GM19351 (cell line): Measurements from ENCODE around the gene TRMT61A.

Experiments
- ATAC-seq: cut with Tn5 transposase; IDR thresholded peaks from one replicate; pipeline ENCODE4 v1.9.1; 2021; ENCODE audit warnings: mild to moderate bottlenecking, moderate library complexity; ENCODE audit not compliant: unreplicated experiment

TRMT61A gene

GRCh38 chr14:103561381-103562178 is 32.6 kb downstream of the TRMT61A start:
- peak; percentile 27 for ATAC-seq

GRCh38 chr14:103562179-103562428 is 33.1 kb downstream of the TRMT61A start:
- ATAC-seq: peak; percentile 54

GRCh38 chr14:103562429-103563225 is 33.6 kb downstream of the TRMT61A start, which contains the start of the genes BAG5 and COA8:
TSS of gene BAG5 (minus strand) at chr14:103562657. CDS start at chr14:103561164, 1,493 bp downstream.
TSS of gene COA8 (plus strand) at chr14:103562960. CDS start at chr14:103563002, 42 bp downstream.
- ATAC-seq: peak; percentile 81

GRCh38 chr14:103563226-103563620 is 34.2 kb downstream of the TRMT61A start:
- no peak for ATAC-seq

- no peak for ATAC-seq
These were observed 35.0 kb downstream of the TRMT61A start for GRCh38 chr14:103563844-103564505.

- no peak for ATAC-seq
These were observed 40.0 kb downstream of the TRMT61A start for GRCh38 chr14:103568952-103569351.

- ATAC-seq: no peak
These were observed 40.4 kb downstream of the TRMT61A start for GRCh38 chr14:103569408-103569807.

GRCh38 chr14:103574104-103574503 is 45.1 kb downstream of the TRMT61A start:
- no peak for ATAC-seq

- no peak for ATAC-seq
These were observed 45.8 kb downstream of the TRMT61A start for GRCh38 chr14:103574707-103575285.

- ATAC-seq: no peak
These were observed 47.5 kb downstream of the TRMT61A start for GRCh38 chr14:103576371-103577024.

- no peak for ATAC-seq
These were observed 49.5 kb downstream of the TRMT61A start for GRCh38 chr14:103578401-103579075.

- no peak for ATAC-seq
These were observed 52.2 kb downstream of the TRMT61A start for GRCh38 chr14:103581206-103581605.

- ATAC-seq: no peak
These were observed 53.1 kb downstream of the TRMT61A start for GRCh38 chr14:103581954-103582703.

GRCh38 chr14:103584326-103584915 is 55.4 kb downstream of the TRMT61A start:
- no peak for ATAC-seq
